DOHH2 (cell line): ENCODE results near the gene AQP12A.

Experiments
- CTCF ChIP-seq: fragments of 200-600 bp; sonication (generic); IDR thresholded peaks from one replicate; pipeline ENCODE4 v1.5.1; 2014; ENCODE audit warnings: antibody characterized with exemption, mild to moderate bottlenecking, low read depth, low read length; ENCODE audit not compliant: poor library complexity, severe bottlenecking
- EZH2phosphoT487 ChIP-seq: fragments of 200-600 bp; sonication (generic); IDR thresholded peaks from 2 replicates; pipeline ENCODE4 v1.6.1; 2017; ENCODE audit warnings: borderline replicate concordance, mild to moderate bottlenecking, antibody characterized with exemption, low read length, moderate library complexity, mixed read lengths

GRCh38 chr2:240724431-240724830 is 32.8 kb downstream of the AQP12A start:
- TF ChIP-seq CTCF = no peak
- no peak for TF ChIP-seq EZH2phosphoT487
